GM13977 (cell line): Measurements from ENCODE around the gene IRX2.

ENCODE experiments used
- DNase-seq: peaks from one replicate; pipeline ENCODE4 v3.0.0; 2012; ENCODE audit warnings: low spot score
- CTCF ChIP-seq: IDR thresholded peaks from 2 replicates; pipeline ENCODE4 v1.5.1; 2012; ENCODE audit warnings: mild to moderate bottlenecking, control low read depth; ENCODE audit not compliant: insufficient read depth; ENCODE audit errors: extremely low read depth, missing control alignments
- in situ Hi-C: fragments of 300-500 bp; cut with MboI; formaldehyde crosslinking; loops from one replicate; pipeline ENCODE4 v1.12.0; 2022; ENCODE audit warnings: low sequenced_read_pairs, low pct_unique_long_range_greater_than_20kb, mixed read lengths, inconsistent platforms; ENCODE audit not compliant: unreplicated experiment

IRX2 gene

GRCh38 chr5:2780421-2781171, 29.1 kb upstream of the IRX2 start:
- no peak for DNase-seq
- TF ChIP-seq CTCF: no peak
- in situ Hi-C loops: no loop called here

- no peak for DNase-seq
- TF ChIP-seq CTCF: no peak
- in situ Hi-C loops: no loop called here
These were observed 28.0 kb upstream of the IRX2 start for GRCh38 chr5:2779459-2779858.

DNA sequence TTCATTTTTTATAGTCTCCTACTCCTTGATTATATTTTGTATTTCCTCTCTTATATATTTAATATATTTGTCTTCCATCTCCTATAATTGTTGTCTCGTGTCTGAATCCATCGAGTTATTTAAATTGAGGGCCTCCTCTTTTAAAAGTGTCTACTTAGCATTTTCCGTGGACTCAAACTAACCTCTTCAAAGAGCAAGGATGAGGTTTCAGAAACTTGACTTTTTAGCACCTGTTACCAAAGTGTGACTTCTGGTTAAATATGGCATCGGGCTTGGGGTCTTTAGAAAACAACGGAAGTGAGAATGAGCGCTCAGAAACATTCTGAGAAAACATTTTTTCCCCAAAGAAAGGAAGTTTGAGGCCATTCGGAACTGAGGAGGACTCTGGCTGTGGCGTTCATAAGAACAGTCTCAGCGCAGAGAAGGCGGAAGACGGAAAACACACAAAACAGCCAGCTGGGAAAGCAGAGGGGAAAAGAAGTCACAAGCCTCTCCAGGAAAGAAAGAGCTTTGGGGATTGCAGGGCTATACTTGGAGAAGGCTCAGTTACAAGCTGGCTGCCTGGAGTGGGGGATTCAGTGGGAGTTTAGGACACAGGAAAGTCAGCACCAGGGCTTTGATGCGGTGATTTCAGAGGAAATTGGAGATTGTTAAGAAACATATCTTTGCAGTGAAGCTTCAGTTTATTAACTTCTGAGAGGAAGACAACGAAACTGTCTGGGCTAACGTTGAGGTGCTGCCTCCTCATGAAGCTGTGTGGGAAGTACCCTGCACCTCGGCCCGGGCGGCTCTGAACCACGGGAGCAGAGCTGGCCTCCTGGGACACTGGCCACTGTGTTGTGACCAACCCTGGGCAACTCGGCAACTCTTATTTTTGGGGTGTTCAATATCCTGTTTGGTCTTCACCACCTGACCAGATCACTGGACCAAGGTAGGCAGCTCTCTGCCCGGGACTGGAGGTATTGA, 25.1 kb upstream of the IRX2 start:
- TF ChIP-seq CTCF: no peak
- in situ Hi-C loops: no loop called here
- DNase-seq: no peak

GRCh38 chr5:2773327-2773726, 21.9 kb upstream of the IRX2 start:
- DNase-seq: no peak
- no peak for TF ChIP-seq CTCF
- in situ Hi-C loops: no loop called here

GRCh38 chr5:2767089-2767488, 15.6 kb upstream of the IRX2 start:
- no peak for DNase-seq
- in situ Hi-C loops: no loop called here
- TF ChIP-seq CTCF: no peak

GRCh38 chr5:2764581-2764980, 13.1 kb upstream of the IRX2 start:
- no peak for DNase-seq
- in situ Hi-C loops: no loop called here
- TF ChIP-seq CTCF: no peak
